Neural progenitor cell (in vitro differentiated cells): ENCODE measurements around the gene UNK. TPM values are rescaled to one million over a fixed set of nuclear protein-coding genes. Genes with fewer than 3 reads are reported as not detected.
"Not testable (repeated sequence)": the region's sequence is repeated elsewhere in the genome, so short reads cannot be mapped to it uniquely, and the experiment has no call there.

Experiments
- DNase-seq: peaks from one replicate; pipeline ENCODE4 v3.0.0-alpha.2; 2016; ENCODE audit warnings: low spot score
- H2AFZ ChIP-seq: fragments of 200-600 bp; sonication (generic); replicated peaks from 2 replicates; pipeline ENCODE4 v1.6.1; 2016; ENCODE audit warnings: antibody characterized with exemption
- H3F3A ChIP-seq: fragments of 200-600 bp; sonication (generic); 2 replicates; pipeline ENCODE4 v1.6.1; 2016; ENCODE audit warnings: antibody characterized with exemption, low read depth
- H3K27ac ChIP-seq: fragments of 200-600 bp; sonication (generic); 2 replicates; pipeline ENCODE4 v1.5.1; 2016; ENCODE audit warnings: mild to moderate bottlenecking
- H3K27me3 ChIP-seq: fragments of 200-600 bp; sonication (generic); 2 replicates; pipeline ENCODE4 v1.6.1; 2016; ENCODE audit warnings: mild to moderate bottlenecking, moderate library complexity
- H3K36me3 ChIP-seq: fragments of 200-600 bp; sonication (generic); 2 replicates; pipeline ENCODE4 v1.5.1; 2016
- H3K4me1 ChIP-seq: fragments of 200-600 bp; sonication (generic); 2 replicates; pipeline ENCODE4 v1.6.1; 2016; ENCODE audit warnings: mixed run types
- H3K4me2 ChIP-seq: fragments of 200-600 bp; sonication (generic); 2 replicates; pipeline ENCODE4 v1.6.1; 2016
- H3K4me3 ChIP-seq: fragments of 200-600 bp; sonication (generic); 2 replicates; pipeline ENCODE4 v1.5.1; 2016
- H3K79me2 ChIP-seq: fragments of 200-600 bp; sonication (generic); 2 replicates; pipeline ENCODE4 v1.6.1; 2016; ENCODE audit warnings: low read depth
- H3K9ac ChIP-seq: fragments of 200-600 bp; sonication (generic); 2 replicates; pipeline ENCODE4 v1.6.1; 2016
- H3K9me3 ChIP-seq: fragments of 200-600 bp; sonication (generic); 2 replicates; pipeline ENCODE4 v1.5.1; 2016; ENCODE audit warnings: low read depth
- H4K20me1 ChIP-seq: fragments of 200-600 bp; sonication (generic); 2 replicates; pipeline ENCODE4 v1.6.1; 2016; ENCODE audit warnings: low read depth
- H3K27ac Mint-ChIP-seq: 3 replicates; pipeline ENCODE4 v1.8.0; 2021; ENCODE audit warnings: mixed read lengths
- H3K27me3 Mint-ChIP-seq: 2 replicates; pipeline ENCODE4 v1.8.0; 2022; ENCODE audit warnings: low read depth, mild to moderate bottlenecking, inconsistent platforms, moderate library complexity, mixed read lengths; ENCODE audit not compliant: insufficient read depth
- H3K36me3 Mint-ChIP-seq: 3 replicates; pipeline ENCODE4 v1.8.0; 2021; ENCODE audit warnings: mixed read lengths
- H3K4me1 Mint-ChIP-seq: 3 replicates; pipeline ENCODE4 v1.8.0; 2021; ENCODE audit warnings: mixed read lengths
- H3K4me3 Mint-ChIP-seq: 3 replicates; pipeline ENCODE4 v1.8.0; 2021; ENCODE audit warnings: mild to moderate bottlenecking, moderate library complexity, mixed read lengths
- H3K9me3 Mint-ChIP-seq: 3 replicates; pipeline ENCODE4 v1.8.0; 2020; ENCODE audit warnings: mixed read lengths
- EZH2 ChIP-seq: fragments of 200-600 bp; sonication (generic); IDR thresholded peaks from 2 replicates; pipeline ENCODE4 v1.6.1; 2017; ENCODE audit warnings: antibody characterized with exemption, mild to moderate bottlenecking, moderate library complexity
- EZH2phosphoT487 ChIP-seq: fragments of 200-600 bp; sonication (generic); IDR thresholded peaks from 2 replicates; pipeline ENCODE4 v1.6.1; 2017; ENCODE audit warnings: antibody characterized with exemption
- total RNA-seq: library from RNA; depleted of rRNA; stranded (reverse); fragments of >200 nt; gene quantifications from 2 replicates; pipeline ENCODE4 v1.2.3, GENCODE V29; 2015; ENCODE audit warnings: low replicate concordance
- TF ChIP-seq, protein P1 (sequence below): fragments of 200-600 bp; sonication (generic); IDR thresholded peaks from 2 replicates; pipeline ENCODE4 v1.5.1; 2017; ENCODE audit warnings: antibody characterized with exemption, mild to moderate bottlenecking

The UNK gene
- total RNA-seq, 1 donor from 2014 or later = 38.5 TPM

- Histone ChIP-seq H3K4me2 (no peak overlapping the region), H4K20me1 (no peaks in the 10 kb centered on the region), H3K79me2 (no peaks in the 10 kb centered on the region), H3K4me1 (peaks cover 4% of the 10 kb centered on the region), H3K36me3 (no peaks in the 10 kb centered on the region), H3F3A (peaks cover 10% of the 10 kb centered on the region), H3K9ac (no peak overlapping the region), H2AFZ (no peak overlapping the region), H3K9me3 (no peaks in the 10 kb centered on the region), H3K4me3 (no peak overlapping the region), H3K27ac (no peak overlapping the region), H3K27me3 (peaks cover 8% of the 10 kb centered on the region)
- no peaks in the 10 kb centered on the region for H3K9me3 Mint-ChIP-seq
- H3K4me1 Mint-ChIP-seq = peaks cover 11% of the 10 kb centered on the region
- DNase-seq = no peak
- TF ChIP-seq EZH2phosphoT487 = no peak
- TF ChIP-seq, protein P1, sequence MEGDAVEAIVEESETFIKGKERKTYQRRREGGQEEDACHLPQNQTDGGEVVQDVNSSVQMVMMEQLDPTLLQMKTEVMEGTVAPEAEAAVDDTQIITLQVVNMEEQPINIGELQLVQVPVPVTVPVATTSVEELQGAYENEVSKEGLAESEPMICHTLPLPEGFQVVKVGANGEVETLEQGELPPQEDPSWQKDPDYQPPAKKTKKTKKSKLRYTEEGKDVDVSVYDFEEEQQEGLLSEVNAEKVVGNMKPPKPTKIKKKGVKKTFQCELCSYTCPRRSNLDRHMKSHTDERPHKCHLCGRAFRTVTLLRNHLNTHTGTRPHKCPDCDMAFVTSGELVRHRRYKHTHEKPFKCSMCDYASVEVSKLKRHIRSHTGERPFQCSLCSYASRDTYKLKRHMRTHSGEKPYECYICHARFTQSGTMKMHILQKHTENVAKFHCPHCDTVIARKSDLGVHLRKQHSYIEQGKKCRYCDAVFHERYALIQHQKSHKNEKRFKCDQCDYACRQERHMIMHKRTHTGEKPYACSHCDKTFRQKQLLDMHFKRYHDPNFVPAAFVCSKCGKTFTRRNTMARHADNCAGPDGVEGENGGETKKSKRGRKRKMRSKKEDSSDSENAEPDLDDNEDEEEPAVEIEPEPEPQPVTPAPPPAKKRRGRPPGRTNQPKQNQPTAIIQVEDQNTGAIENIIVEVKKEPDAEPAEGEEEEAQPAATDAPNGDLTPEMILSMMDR = no peak
- no peak for TF ChIP-seq EZH2
- peaks cover 12% of the 10 kb centered on the region for H3K27me3 Mint-ChIP-seq
- H3K27ac Mint-ChIP-seq = no peak overlapping the region
- H3K36me3 Mint-ChIP-seq = peaks cover 2% of the 10 kb centered on the region
- peak overlapping the region; percentile 17 for H3K4me3 Mint-ChIP-seq
Observed at GRCh38 chr17:75759457-75759856, 25.1 kb upstream of the UNK start.

DNA sequence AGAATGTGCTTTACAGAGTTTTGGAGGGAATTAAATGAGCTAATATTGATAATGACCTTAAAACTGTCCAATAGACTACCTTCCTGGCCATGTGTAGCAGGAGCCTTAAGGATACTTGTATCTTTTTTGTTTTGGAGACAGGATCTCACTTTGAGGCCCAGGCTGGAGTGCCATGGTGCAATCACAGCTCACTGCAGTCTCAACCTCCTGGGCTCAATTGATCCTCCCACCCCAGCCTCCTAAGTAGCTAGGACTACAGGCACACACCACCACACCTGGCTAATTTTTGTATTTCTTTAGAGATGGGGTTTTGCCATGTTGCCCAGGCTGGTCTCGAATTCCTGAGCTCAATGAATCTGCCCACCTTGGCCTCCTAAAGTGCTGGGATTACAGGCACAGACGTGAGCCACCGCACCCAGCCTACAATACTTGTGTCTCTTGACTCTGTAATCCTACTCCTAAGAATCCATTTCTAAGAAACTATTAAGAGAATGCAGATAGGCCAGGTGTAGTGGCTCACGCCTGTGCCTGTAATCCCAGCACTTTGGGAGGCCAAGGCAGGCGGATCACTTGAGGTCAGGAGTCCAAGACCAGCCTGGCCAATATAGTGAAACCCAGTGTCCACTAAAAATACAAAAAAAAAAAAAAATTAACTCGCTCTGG, 24.5 kb upstream of the UNK start:
- H3K27ac ChIP-seq, H3K79me2 ChIP-seq, DNase-seq, H3K36me3 Mint-ChIP-seq, H3K4me3 Mint-ChIP-seq, H4K20me1 ChIP-seq, H3K4me2 ChIP-seq, H3K27ac Mint-ChIP-seq, H3K4me1 ChIP-seq, H2AFZ ChIP-seq, H3K9me3 ChIP-seq, H3K27me3 ChIP-seq, H3K9me3 Mint-ChIP-seq, H3K9ac ChIP-seq, H3K4me3 ChIP-seq, H3K36me3 ChIP-seq, H3K27me3 Mint-ChIP-seq, H3K4me1 Mint-ChIP-seq: not testable (repeated sequence)
- H3F3A ChIP-seq = peaks cover 12% of the 10 kb centered on the region

DNA sequence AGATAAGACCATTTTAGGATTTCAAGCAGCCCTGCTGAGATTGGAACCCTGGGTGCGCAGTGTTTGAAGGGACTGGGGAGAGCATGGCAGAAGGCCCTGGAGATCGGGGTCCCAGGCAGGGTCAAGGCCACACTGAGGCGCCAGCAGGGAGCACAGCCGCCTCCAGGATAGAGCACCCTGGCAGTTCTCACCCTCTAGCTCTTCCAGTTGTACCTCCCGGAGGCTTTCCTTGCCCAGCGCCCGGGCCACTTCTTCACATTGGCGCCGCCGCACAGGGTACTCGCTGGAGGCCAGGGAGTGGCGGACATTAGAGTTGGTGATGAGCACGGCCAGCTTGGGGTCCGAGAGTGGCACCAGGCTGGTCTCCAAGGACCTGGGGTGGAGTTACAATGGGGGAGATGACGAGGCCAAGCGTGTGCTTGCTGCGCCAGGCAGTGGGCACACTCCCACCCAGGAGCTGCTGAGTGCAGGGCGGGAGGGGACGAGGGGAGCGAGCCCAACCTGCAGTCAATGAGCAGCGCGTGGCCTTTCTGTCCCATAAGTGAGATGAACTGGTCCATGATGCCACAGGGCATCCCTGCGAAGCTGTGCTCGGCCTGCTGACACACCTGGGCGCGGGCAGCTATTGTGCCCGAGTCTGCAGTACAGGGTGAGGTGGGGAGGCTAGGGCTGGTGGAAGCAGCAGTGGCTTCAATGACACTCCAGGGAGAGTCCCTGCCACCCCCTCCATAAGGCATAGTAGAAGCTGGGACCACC, 21.9 kb upstream of the UNK start:
- Histone ChIP-seq H2AFZ (no peak overlapping the region), H3K4me1 (no peaks in the 10 kb centered on the region), H3K36me3 (no peaks in the 10 kb centered on the region), H3K4me2 (no peak overlapping the region), H3K4me3 (no peak overlapping the region), H3F3A (peaks cover 23% of the 10 kb centered on the region), H4K20me1 (no peaks in the 10 kb centered on the region), H3K79me2 (no peaks in the 10 kb centered on the region), H3K27me3 (peaks cover 8% of the 10 kb centered on the region), H3K27ac (no peak overlapping the region), H3K9ac (no peak overlapping the region), H3K9me3 (no peaks in the 10 kb centered on the region)
- TF ChIP-seq EZH2phosphoT487 = no peak
- TF ChIP-seq, protein P1 = no peak
- TF ChIP-seq EZH2 = no peak
- H3K9me3 Mint-ChIP-seq = no peaks in the 10 kb centered on the region
- H3K36me3 Mint-ChIP-seq = peaks cover 2% of the 10 kb centered on the region
- peaks cover 8% of the 10 kb centered on the region for H3K27me3 Mint-ChIP-seq
- H3K4me3 Mint-ChIP-seq = peak overlapping the region; percentile 77
- peaks cover 8% of the 10 kb centered on the region for H3K4me1 Mint-ChIP-seq
- H3K27ac Mint-ChIP-seq = no peak overlapping the region
- DNase-seq = no peak

DNA sequence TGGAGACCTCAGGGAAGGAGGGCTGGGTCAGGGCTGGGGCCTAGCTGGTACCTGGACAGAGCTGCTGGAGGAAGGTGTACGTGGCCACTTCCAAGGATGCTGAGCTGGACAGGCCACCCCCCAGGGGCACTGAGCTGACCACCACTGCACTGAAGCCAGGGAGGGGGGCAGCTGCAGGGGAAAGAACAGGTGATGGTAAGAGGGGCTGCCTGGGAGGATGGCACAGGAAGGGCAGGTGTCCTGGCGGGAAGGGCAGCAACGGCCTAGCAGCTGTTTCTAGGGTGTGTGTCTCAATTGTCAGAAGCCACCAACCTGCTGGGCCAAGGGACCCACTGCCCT, 21.4 kb upstream of the UNK start:
- Histone ChIP-seq H3K4me3 (no peak overlapping the region), H3K9ac (no peak overlapping the region), H3K4me2 (no peak overlapping the region), H3F3A (peaks cover 23% of the 10 kb centered on the region), H4K20me1 (no peaks in the 10 kb centered on the region), H3K4me1 (no peaks in the 10 kb centered on the region), H3K79me2 (no peaks in the 10 kb centered on the region), H2AFZ (no peak overlapping the region), H3K27ac (no peak overlapping the region), H3K27me3 (peaks cover 8% of the 10 kb centered on the region), H3K36me3 (no peaks in the 10 kb centered on the region), H3K9me3 (no peaks in the 10 kb centered on the region)
- DNase-seq = no peak
- Mint-ChIP-seq H3K9me3 (no peaks in the 10 kb centered on the region), H3K27ac (no peak overlapping the region), H3K4me3 (peak overlapping the region; percentile 52), H3K36me3 (peaks cover 2% of the 10 kb centered on the region), H3K27me3 (peaks cover 8% of the 10 kb centered on the region), H3K4me1 (peaks cover 8% of the 10 kb centered on the region)
- TF ChIP-seq EZH2 (no peak), EZH2phosphoT487 (no peak)
- TF ChIP-seq, protein P1 = no peak
